Measurements from ENCODE around the gene ZNF513. TPM values are rescaled to one million over a fixed set of nuclear protein-coding genes. Genes with fewer than 3 reads are reported as not detected.

ZNF513 gene
- total RNA-seq, 1 experiment from 2014 or later, result 12.8 TPM

GRCh38 chr2:27409321-27410073, 29.0 kb upstream of the ZNF513 start, which contains the start of gene PPM1G:
Gene PPM1G, minus strand, starts transcription at chr2:27409591. Its CDS starts 169 bp downstream, at chr2:27409422.
- H3K4me2 ChIP-seq (ENCODE audit: low read length), result peak within 1 kb of the TSS; percentile 84
- ChIA-PET POLR2A (interaction anchor here (0.8 to 2.6 kb wide), 5 partner anchors 10 to 187 kb away, joined by 3 to 22 read pairs (median 3); partner anchors contain the start of gene NRBP1), CTCF (interaction anchor here (0.6 to 3.1 kb wide), 3 partner anchors 21 to 273 kb away, joined by 3 to 22 read pairs (median 3); no protein-coding TSS in a partner anchor), RAD21 (ENCODE audit: low non-redundant PET in 1 of 2, low total read pairs in 2 of 2, uncharacterized antibody in 2 of 2, unreplicated experiment in 2 of 2) (interaction anchor here in 1 of 2 experiments (1.2 kb wide), 1 partner anchor 19 kb away, joined by 4 read pairs; the partner anchor contains the start of gene NRBP1)
- peaks cover under 1 to 23% of the 10 kb centered on the region in 2 experiments; a peak in 3 of 4 replicates for H3K4me1 ChIP-seq (ENCODE audit: control insufficient read depth in 1 of 2, insufficient read depth in 2 of 2, low read length in 2 of 2)
- H3K4me3 ChIP-seq (replicated peaks in 1 of 2; ENCODE audit: low read depth in 1 of 2, low read length in 2 of 2), result peak within 1 kb of the TSS; percentile 97 to 98
- peaks cover 49% of the 10 kb centered on the region for H3K79me2 ChIP-seq (ENCODE audit: insufficient read depth, low read length)
- peak within 1 kb of the TSS; percentile 91 for H3K27ac ChIP-seq (ENCODE audit: low read depth, low read length)
- no peak within 1 kb of the TSS for H2AFZ ChIP-seq (ENCODE audit: low read depth, low read length, poor library complexity, severe bottlenecking)
- H3K27me3 ChIP-seq (ENCODE audit: insufficient read depth, low read length), result no peaks in the 10 kb centered on the region
- peak within 1 kb of the TSS; percentile 98 for H3K9ac ChIP-seq (ENCODE audit: low read length)
- no peaks in the 10 kb centered on the region for H3K9me2 ChIP-seq (ENCODE audit: insufficient read depth)
- H4K20me1 ChIP-seq (ENCODE audit: insufficient read depth), result peaks cover 8% of the 10 kb centered on the region; the same call in 1 of the 2 replicates
- BruUV-seq (replicated peaks), result no TSS peak
- H3K9me3 ChIP-seq (ENCODE audit: control insufficient read depth in 1 of 2, insufficient read depth in 1 of 2, low read depth in 1 of 2, low read length in 2 of 2), result no peaks in the 10 kb centered on the region
- intact Hi-C loops (cut with micrococcal nuclease), result loop anchor here (2.0 to 5.0 kb wide), 3 partner anchors 19 to 253 kb away; partner anchors contain the start of genes CCDC121, GPN1, NRBP1 and SLC4A1AP
- H3K36me3 ChIP-seq (ENCODE audit: control insufficient read depth in 1 of 2, insufficient read depth in 2 of 2, low read length in 2 of 2), result peaks cover 4 to 13% of the 10 kb centered on the region in 2 experiments; a peak in 3 of 4 replicates
- DNase-seq (ENCODE audit: low read depth, low spot score), result peak; percentile 82
- ATAC-seq, result peak; percentile 94
- TF ChIP-seq ZFX (IDR thresholded peaks at IDR 0.05) (peak; percentile 86), JUND (IDR thresholded peaks at IDR 0.05) (no peak), REST (IDR thresholded peaks at IDR 0.05; ENCODE audit: low read depth) (no peak), EGR1 (IDR thresholded peaks at IDR 0.05; ENCODE audit: low read depth) (0 out of 2 replicates have a peak, but pooled peaks have one; percentile 37), EZH2 (IDR thresholded peaks at IDR 0.05) (no peak), SP1 (IDR thresholded peaks at IDR 0.05; ENCODE audit: low read depth) (peak; percentile 79), CBX3 (IDR thresholded peaks at IDR 0.05; ENCODE audit: low read depth) (peak; percentile 49; the same call in 1 of the 2 replicates), CTCF (IDR thresholded peaks at IDR 0.05 in 2 of 3, conservative IDR thresholded peaks at IDR 0.05 in 1 of 3; ENCODE audit: borderline replicate concordance in 1 of 3, insufficient read depth in 1 of 3, low read depth in 2 of 3, low read length in 2 of 3) (no peak), FOSL1 (IDR thresholded peaks at IDR 0.05; ENCODE audit: low read depth) (no peak), ZBTB33 (IDR thresholded peaks at IDR 0.05; ENCODE audit: extremely low read depth, insufficient replicate concordance, low read length) (peak; percentile 95), ATF3 (IDR thresholded peaks at IDR 0.05) (no peak), RAD21 (IDR thresholded peaks at IDR 0.05; ENCODE audit: low read depth) (no peak), YY1 (IDR thresholded peaks at IDR 0.05; ENCODE audit: extremely low read depth, insufficient replicate concordance, low read depth, low read length) (no peak), ZNF274 (IDR thresholded peaks at IDR 0.05; ENCODE audit: low read depth, low read length) (no peak), MAX (IDR thresholded peaks at IDR 0.05) (peak; percentile 93), POLR2AphosphoS5 (IDR thresholded peaks at IDR 0.05; ENCODE audit: low read depth, low read length) (peak; percentile 99), SRF (IDR thresholded peaks at IDR 0.05; ENCODE audit: low read depth) (no peak), CEBPB (IDR thresholded peaks at IDR 0.05; ENCODE audit: low read depth) (no peak)
